GM20000 (cell line): ENCODE data around the gene TWIST2.

Experiments used
- DNase-seq: peaks from one replicate; pipeline ENCODE4 v3.0.0; 2012; ENCODE audit warnings: low spot score
- CTCF ChIP-seq: IDR thresholded peaks from 2 replicates; pipeline ENCODE4 v1.5.1; 2012; ENCODE audit warnings: mild to moderate bottlenecking, control low read depth; ENCODE audit errors: extremely low read depth, missing control alignments

Gene TWIST2

GRCh38 chr2:238916176-238916874 is 68.4 kb downstream of the TWIST2 start:
- DNase-seq = no peak
- TF ChIP-seq CTCF = no peak

GRCh38 chr2:238916875-238917590 is 69.1 kb downstream of the TWIST2 start:
- no peak for DNase-seq
- no peak for TF ChIP-seq CTCF

- no peak for DNase-seq
- no peak for TF ChIP-seq CTCF
Observed at GRCh38 chr2:238919307-238919706, 71.4 kb downstream of the TWIST2 start.

GRCh38 chr2:238920053-238920452 is 72.2 kb downstream of the TWIST2 start:
- TF ChIP-seq CTCF = no peak
- DNase-seq = no peak

GRCh38 chr2:238920601-238921001 is 72.7 kb downstream of the TWIST2 start:
- TF ChIP-seq CTCF = no peak
- DNase-seq = no peak

GRCh38 chr2:238921259-238921658 is 73.4 kb downstream of the TWIST2 start:
- no peak for TF ChIP-seq CTCF
- DNase-seq = no peak

- TF ChIP-seq CTCF = no peak
- DNase-seq = no peak
Observed at GRCh38 chr2:238921681-238922319, 73.9 kb downstream of the TWIST2 start.
